WTC11 (cell line): Measurements from ENCODE around the gene MRPL51. TPM values are rescaled to one million over a fixed set of nuclear protein-coding genes. Genes with fewer than 3 reads are reported as not detected.
A peak's percentile ranks its signal among the peaks of the same experiment; 100 is the strongest.
"Not testable (repeated sequence)": the region's sequence is repeated elsewhere in the genome, so short reads cannot be mapped to it uniquely, and the experiment has no call there.

Experiments used
- ATAC-seq: fragments of 200-7000 bp; cut with Tn5 transposase; 2 replicates; pipeline ENCODE4 v1.10.0; 2021; ENCODE audit warnings: mild to moderate bottlenecking, moderate library complexity
- CTCF ChIA-PET: fragments of 300-600 bp; sonication (Branson Sonifier 250); formaldehyde crosslinking; loops from one replicate; lab custom pipeline; 2021; ENCODE audit warnings: antibody characterized with exemption; lab: Charles Lee
- POLR2A ChIA-PET: fragments of 350-600 bp; sonication (Branson Sonifier 250); formaldehyde crosslinking; loops from one replicate; lab custom pipeline; 2021; ENCODE audit warnings: antibody characterized with exemption; lab: Charles Lee
- DNase-seq: peaks from one replicate; pipeline ENCODE4 v3.0.0; 2021; ENCODE audit warnings: low spot score
- H3K27ac Mint-ChIP-seq: 2 replicates; pipeline ENCODE4 v1.8.0; 2021; ENCODE audit warnings: mixed read lengths
- H3K27me3 Mint-ChIP-seq: 2 replicates; pipeline ENCODE4 v1.8.0; 2021; ENCODE audit warnings: low read depth, mild to moderate bottlenecking, moderate library complexity, mixed read lengths
- H3K36me3 Mint-ChIP-seq: 2 replicates; pipeline ENCODE4 v1.8.0; 2021; ENCODE audit warnings: mixed read lengths
- H3K4me1 Mint-ChIP-seq: 2 replicates; pipeline ENCODE4 v1.8.0; 2022; ENCODE audit warnings: mixed read lengths
- H3K4me3 Mint-ChIP-seq: 2 replicates; pipeline ENCODE4 v1.8.0; 2021; ENCODE audit warnings: mild to moderate bottlenecking, moderate library complexity, mixed read lengths
- H3K9me3 Mint-ChIP-seq: 2 replicates; pipeline ENCODE4 v1.8.0; 2021; ENCODE audit warnings: mixed read lengths
- CBFB ChIP-seq: sonication (generic); formaldehyde crosslinking; IDR thresholded peaks from 2 replicates; pipeline ENCODE4 v1.8.1; 2022; ENCODE audit warnings: mild to moderate bottlenecking, low read depth, missing genetic modification reagents
- EMX1 ChIP-seq: fragments of 250-450 bp; sonication (Bioruptor Pico); IDR thresholded peaks from 2 replicates; pipeline ENCODE4 v1.8.0; 2021; ENCODE audit warnings: mild to moderate bottlenecking
- FOXP1 ChIP-seq: sonication (generic); formaldehyde crosslinking; IDR thresholded peaks from 2 replicates; pipeline ENCODE4 v1.8.0; 2022; ENCODE audit warnings: missing genetic modification reagents, mild to moderate bottlenecking, moderate library complexity, borderline replicate concordance
- GABPB1 ChIP-seq: sonication (generic); formaldehyde crosslinking; IDR thresholded peaks from 2 replicates; pipeline ENCODE4 v1.8.1; 2023; ENCODE audit warnings: mild to moderate bottlenecking, missing genetic modification reagents
- GTF2I ChIP-seq: fragments of 250-450 bp; sonication (Bioruptor Pico); conservative IDR thresholded peaks from 2 replicates; pipeline ENCODE4 v1.4.0; 2021; ENCODE audit warnings: mild to moderate bottlenecking
- KAT7 ChIP-seq: sonication (generic); formaldehyde crosslinking; IDR thresholded peaks from 2 replicates; pipeline ENCODE4 v1.8.1; 2023; ENCODE audit warnings: missing genetic modification reagents, mild to moderate bottlenecking, borderline replicate concordance
- NFATC4 ChIP-seq: fragments of 250-450 bp; sonication (Bioruptor Pico); IDR thresholded peaks from 2 replicates; pipeline ENCODE4 v1.9.0; 2021; ENCODE audit warnings: mild to moderate bottlenecking
- OVOL2 ChIP-seq: fragments of 250-450 bp; sonication (Bioruptor Pico); IDR thresholded peaks from 2 replicates; pipeline ENCODE4 v1.9.0; 2021; ENCODE audit warnings: mild to moderate bottlenecking, borderline replicate concordance
- SP1 ChIP-seq: sonication (generic); formaldehyde crosslinking; conservative IDR thresholded peaks from 2 replicates; pipeline ENCODE4 v1.8.1; 2022; ENCODE audit warnings: missing genetic modification reagents
- TP53 ChIP-seq: sonication (generic); formaldehyde crosslinking; IDR thresholded peaks from 2 replicates; pipeline ENCODE4 v1.8.1; 2023; ENCODE audit warnings: mild to moderate bottlenecking, missing genetic modification reagents
- ZNF121 ChIP-seq: sonication (generic); formaldehyde crosslinking; IDR thresholded peaks from 2 replicates; pipeline ENCODE4 v1.8.0; 2023; ENCODE audit warnings: missing genetic modification reagents
- ZNF138 ChIP-seq: sonication (generic); formaldehyde crosslinking; conservative IDR thresholded peaks from 2 replicates; pipeline ENCODE4 v1.8.1; 2022; ENCODE audit warnings: mild to moderate bottlenecking, moderate library complexity, missing genetic modification reagents
- ZNF263 ChIP-seq: sonication (generic); formaldehyde crosslinking; IDR thresholded peaks from 2 replicates; pipeline ENCODE4 v1.8.1; 2022; ENCODE audit warnings: low read depth, mild to moderate bottlenecking, moderate library complexity, missing genetic modification reagents
- ZNF416 ChIP-seq: fragments of 250-450 bp; sonication (Bioruptor Pico); IDR thresholded peaks from 2 replicates; pipeline ENCODE4 v1.9.0; 2021; ENCODE audit warnings: mild to moderate bottlenecking, inconsistent platforms
- total RNA-seq: library from RNA; stranded (reverse); gene quantifications from 3 replicates; pipeline ENCODE4 v1.2.3, GENCODE V29; 2021
- TF ChIP-seq, protein P1 (sequence below): sonication (generic); formaldehyde crosslinking; IDR thresholded peaks from 2 replicates; pipeline ENCODE4 v1.8.1; 2023; ENCODE audit warnings: mild to moderate bottlenecking, missing genetic modification reagents, moderate library complexity
- TF ChIP-seq, protein P2 (sequence below): sonication (generic); formaldehyde crosslinking; conservative IDR thresholded peaks from 2 replicates; pipeline ENCODE4 v1.8.1; 2022; ENCODE audit warnings: mild to moderate bottlenecking, missing genetic modification reagents
- TF ChIP-seq, protein P3 (sequence below): sonication (generic); formaldehyde crosslinking; IDR thresholded peaks from 2 replicates; pipeline ENCODE4 v1.8.0; 2023; ENCODE audit warnings: missing genetic modification reagents
- TF ChIP-seq, protein P4 (sequence below): sonication (generic); formaldehyde crosslinking; IDR thresholded peaks from 2 replicates; pipeline ENCODE4 v1.8.0; 2022; ENCODE audit warnings: mild to moderate bottlenecking, missing genetic modification reagents
- TF ChIP-seq, protein P5 (sequence below): sonication (generic); formaldehyde crosslinking; IDR thresholded peaks from 2 replicates; pipeline ENCODE4 v1.8.0; 2023; ENCODE audit warnings: mild to moderate bottlenecking, missing genetic modification reagents
- TF ChIP-seq, protein P6 (sequence below): sonication (generic); formaldehyde crosslinking; IDR thresholded peaks from 2 replicates; pipeline ENCODE4 v1.8.1; 2022; ENCODE audit warnings: low read depth, mild to moderate bottlenecking, moderate library complexity, missing genetic modification reagents, borderline replicate concordance

The MRPL51 gene
- total RNA-seq, 1 experiment from 2014 or later, result 290 TPM

DNA sequence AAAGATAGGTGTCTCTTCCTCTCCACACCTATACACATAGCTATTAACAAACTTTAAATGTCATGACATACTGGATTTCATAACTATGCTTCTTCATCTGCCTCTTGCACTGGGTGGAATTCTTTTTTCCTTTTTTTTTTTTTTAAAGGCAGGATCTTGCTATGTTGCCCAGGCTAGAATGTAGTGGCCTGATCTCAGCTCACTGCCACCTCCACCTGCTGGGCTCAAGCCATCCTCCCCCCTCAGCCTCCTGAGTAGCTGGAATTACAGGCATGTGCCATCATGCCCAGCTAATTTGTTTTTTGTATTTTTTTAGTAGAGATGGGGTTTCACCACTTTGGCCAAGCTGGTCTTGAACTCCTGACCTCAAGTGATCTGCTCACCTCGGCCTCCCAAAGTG lies 4.8 kb downstream of the MRPL51 start:
- DNase-seq, result no peak
- CTCF ChIA-PET, result interaction anchor here (0.6 to 1.2 kb wide), 2 partner anchors 23 to 265 kb away, joined by 3 to 4 read pairs; partner anchors contain the start of gene MLF2
- Mint-ChIP-seq H3K27me3 (no peaks in the 10 kb centered on the region; the same call in 1 of the 2 replicates), H3K36me3 (peaks cover 12% of the 10 kb centered on the region), H3K4me3 (no peak overlapping the region), H3K27ac (no peak overlapping the region), H3K4me1 (peaks cover 9% of the 10 kb centered on the region), H3K9me3 (no peaks in the 10 kb centered on the region)
- TF ChIP-seq OVOL2 (CRISPR knock-in tag), result no peak
- TF ChIP-seq ZNF121 (CRISPR knock-in tag), result peak; percentile 55; the same call in 1 of the 2 replicates
- no peak for ATAC-seq
- POLR2A ChIA-PET, result interaction anchor here (1.1 kb wide), 1 partner anchor 49 kb away, joined by 4 read pairs; no protein-coding TSS in a partner anchor

DNA sequence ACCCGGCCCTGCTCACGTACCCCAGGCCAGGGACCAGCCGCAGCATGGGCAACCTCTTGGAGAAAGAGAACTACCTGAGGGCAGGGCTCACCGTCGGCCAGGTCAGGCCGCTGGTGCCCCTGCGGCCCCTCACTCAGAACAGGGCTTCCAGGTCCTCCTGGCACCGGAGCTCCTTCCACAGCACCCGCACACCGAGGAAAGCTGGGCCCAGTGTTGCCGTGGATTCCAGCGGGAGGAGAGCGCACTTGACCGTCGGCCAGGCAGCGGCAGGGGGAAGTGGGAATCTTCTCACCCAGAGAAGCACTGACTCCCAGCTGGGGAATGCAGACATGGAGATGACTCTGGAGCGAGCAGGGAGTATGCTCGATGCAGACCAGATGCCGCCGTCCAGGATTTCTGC lies 14.6 kb downstream of the MRPL51 start:
- H3K9me3 Mint-ChIP-seq, result peaks cover 14% of the 10 kb centered on the region
- peaks cover 6% of the 10 kb centered on the region for H3K36me3 Mint-ChIP-seq
- ATAC-seq (no peak), DNase-seq (no peak)
- TF ChIP-seq ZNF416 (no peak), ZNF138 (CRISPR knock-in tag) (no peak), KAT7 (CRISPR knock-in tag) (no peak), SP1 (CRISPR knock-in tag) (no peak)
- TF ChIP-seq, protein P1, sequence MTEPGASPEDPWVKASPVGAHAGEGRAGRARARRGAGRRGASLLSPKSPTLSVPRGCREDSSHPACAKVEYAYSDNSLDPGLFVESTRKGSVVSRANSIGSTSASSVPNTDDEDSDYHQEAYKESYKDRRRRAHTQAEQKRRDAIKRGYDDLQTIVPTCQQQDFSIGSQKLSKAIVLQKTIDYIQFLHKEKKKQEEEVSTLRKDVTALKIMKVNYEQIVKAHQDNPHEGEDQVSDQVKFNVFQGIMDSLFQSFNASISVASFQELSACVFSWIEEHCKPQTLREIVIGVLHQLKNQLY (CRISPR knock-in tag), result no peak
- H3K27ac Mint-ChIP-seq, result no peak overlapping the region
- ChIA-PET POLR2A (no interaction called here), CTCF (no interaction called here)
- H3K27me3 Mint-ChIP-seq, result peaks cover 15% of the 10 kb centered on the region
- no peak overlapping the region for H3K4me3 Mint-ChIP-seq
- H3K4me1 Mint-ChIP-seq, result no peaks in the 10 kb centered on the region

DNA sequence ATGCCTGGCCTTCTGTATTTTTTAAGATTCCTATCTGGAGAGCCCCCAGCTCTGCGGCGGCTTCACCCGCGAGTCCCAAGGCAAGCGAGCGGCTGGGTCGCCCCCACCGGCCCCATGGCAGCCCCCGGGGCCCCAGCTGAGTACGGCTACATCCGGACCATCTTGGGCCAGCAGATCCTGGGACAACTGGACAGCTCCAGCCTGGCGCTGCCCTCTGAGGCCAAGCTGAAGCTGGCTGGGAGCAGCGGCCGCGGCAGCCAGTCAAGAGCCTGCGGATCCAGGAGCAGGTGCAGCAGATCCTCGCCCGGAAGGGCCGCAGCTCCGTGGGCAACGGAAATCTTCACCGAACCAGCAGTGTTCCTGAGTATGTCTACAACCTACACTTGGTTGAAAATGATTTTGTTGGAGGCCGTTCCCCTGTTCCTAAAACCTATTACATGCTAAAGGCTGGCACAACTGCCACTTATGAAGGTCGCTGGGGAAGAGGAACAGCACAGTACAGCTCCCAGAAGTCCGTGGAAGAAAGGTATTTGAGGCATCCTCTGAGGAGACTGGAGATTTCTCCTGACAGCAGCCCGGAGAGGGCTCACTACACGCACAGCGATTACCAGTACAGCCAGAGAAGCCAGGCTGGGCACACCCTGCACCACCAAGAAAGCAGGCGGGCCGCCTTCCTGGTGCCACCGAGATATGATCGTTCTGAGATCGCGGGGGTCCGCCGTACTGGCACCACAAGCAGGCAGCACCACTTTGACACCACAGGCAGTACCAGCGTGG lies 15.3 kb downstream of the MRPL51 start:
- H3K4me1 Mint-ChIP-seq, DNase-seq, POLR2A ChIA-PET, H3K36me3 Mint-ChIP-seq, H3K27ac Mint-ChIP-seq, ATAC-seq, H3K4me3 Mint-ChIP-seq: not testable (repeated sequence)
- CTCF ChIA-PET, result interaction anchor here (0.7 kb wide), 1 partner anchor 415 kb away, joined by 3 read pairs; no protein-coding TSS in a partner anchor
- peaks cover 15% of the 10 kb centered on the region for H3K27me3 Mint-ChIP-seq
- peaks cover 14% of the 10 kb centered on the region for H3K9me3 Mint-ChIP-seq

DNA sequence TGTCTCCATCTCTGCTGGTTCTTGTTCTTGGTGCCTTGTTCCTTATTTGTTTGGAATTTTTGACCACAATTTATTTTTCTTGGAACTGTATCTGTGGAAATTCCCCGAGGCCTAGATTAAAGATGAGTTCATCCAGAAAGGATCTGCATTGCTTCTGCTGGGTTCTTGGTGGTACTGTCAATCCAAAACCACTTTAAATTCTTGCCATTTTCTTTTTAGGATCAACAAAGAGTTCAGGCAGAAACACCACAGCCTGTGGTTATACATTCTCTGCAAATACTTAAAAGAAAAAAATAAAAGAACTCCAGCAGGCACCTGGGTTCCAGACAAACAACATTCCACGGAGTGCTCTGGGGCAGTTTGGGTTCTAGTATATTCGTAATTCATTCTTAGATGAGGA lies 16.6 kb downstream of the MRPL51 start:
- no peak overlapping the region for H3K27ac Mint-ChIP-seq
- ChIA-PET CTCF (no interaction called here), POLR2A (no interaction called here)
- H3K9me3 Mint-ChIP-seq, result peaks cover 14% of the 10 kb centered on the region
- peaks cover 6% of the 10 kb centered on the region for H3K36me3 Mint-ChIP-seq
- DNase-seq (no peak), ATAC-seq (no peak)
- H3K27me3 Mint-ChIP-seq, result peaks cover 23% of the 10 kb centered on the region
- 0 out of 2 replicates have a peak, but pooled peaks cover 6% of the 10 kb centered on the region for H3K4me1 Mint-ChIP-seq
- no peak overlapping the region for H3K4me3 Mint-ChIP-seq
- TF ChIP-seq, protein P2, sequence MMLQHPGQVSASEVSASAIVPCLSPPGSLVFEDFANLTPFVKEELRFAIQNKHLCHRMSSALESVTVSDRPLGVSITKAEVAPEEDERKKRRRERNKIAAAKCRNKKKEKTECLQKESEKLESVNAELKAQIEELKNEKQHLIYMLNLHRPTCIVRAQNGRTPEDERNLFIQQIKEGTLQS, result no peak
- TF ChIP-seq, protein P3, sequence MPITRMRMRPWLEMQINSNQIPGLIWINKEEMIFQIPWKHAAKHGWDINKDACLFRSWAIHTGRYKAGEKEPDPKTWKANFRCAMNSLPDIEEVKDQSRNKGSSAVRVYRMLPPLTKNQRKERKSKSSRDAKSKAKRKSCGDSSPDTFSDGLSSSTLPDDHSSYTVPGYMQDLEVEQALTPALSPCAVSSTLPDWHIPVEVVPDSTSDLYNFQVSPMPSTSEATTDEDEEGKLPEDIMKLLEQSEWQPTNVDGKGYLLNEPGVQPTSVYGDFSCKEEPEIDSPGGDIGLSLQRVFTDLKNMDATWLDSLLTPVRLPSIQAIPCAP, result no peak
- TF ChIP-seq, protein P4, sequence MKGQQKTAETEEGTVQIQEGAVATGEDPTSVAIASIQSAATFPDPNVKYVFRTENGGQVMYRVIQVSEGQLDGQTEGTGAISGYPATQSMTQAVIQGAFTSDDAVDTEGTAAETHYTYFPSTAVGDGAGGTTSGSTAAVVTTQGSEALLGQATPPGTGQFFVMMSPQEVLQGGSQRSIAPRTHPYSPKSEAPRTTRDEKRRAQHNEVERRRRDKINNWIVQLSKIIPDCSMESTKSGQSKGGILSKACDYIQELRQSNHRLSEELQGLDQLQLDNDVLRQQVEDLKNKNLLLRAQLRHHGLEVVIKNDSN, result no peak
- TF ChIP-seq NFATC4 (CRISPR knock-in tag), result no peak
- TF ChIP-seq ZNF263 (CRISPR knock-in tag), result no peak
- TF ChIP-seq TP53 (CRISPR knock-in tag), result no peak
- no peak for TF ChIP-seq EMX1 (CRISPR knock-in tag)
- TF ChIP-seq FOXP1 (CRISPR knock-in tag), result no peak
- TF ChIP-seq, protein P5, sequence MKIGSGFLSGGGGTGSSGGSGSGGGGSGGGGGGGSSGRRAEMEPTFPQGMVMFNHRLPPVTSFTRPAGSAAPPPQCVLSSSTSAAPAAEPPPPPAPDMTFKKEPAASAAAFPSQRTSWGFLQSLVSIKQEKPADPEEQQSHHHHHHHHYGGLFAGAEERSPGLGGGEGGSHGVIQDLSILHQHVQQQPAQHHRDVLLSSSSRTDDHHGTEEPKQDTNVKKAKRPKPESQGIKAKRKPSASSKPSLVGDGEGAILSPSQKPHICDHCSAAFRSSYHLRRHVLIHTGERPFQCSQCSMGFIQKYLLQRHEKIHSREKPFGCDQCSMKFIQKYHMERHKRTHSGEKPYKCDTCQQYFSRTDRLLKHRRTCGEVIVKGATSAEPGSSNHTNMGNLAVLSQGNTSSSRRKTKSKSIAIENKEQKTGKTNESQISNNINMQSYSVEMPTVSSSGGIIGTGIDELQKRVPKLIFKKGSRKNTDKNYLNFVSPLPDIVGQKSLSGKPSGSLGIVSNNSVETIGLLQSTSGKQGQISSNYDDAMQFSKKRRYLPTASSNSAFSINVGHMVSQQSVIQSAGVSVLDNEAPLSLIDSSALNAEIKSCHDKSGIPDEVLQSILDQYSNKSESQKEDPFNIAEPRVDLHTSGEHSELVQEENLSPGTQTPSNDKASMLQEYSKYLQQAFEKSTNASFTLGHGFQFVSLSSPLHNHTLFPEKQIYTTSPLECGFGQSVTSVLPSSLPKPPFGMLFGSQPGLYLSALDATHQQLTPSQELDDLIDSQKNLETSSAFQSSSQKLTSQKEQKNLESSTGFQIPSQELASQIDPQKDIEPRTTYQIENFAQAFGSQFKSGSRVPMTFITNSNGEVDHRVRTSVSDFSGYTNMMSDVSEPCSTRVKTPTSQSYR, result no peak
- no peak for TF ChIP-seq GABPB1 (CRISPR knock-in tag)
- TF ChIP-seq, protein P6, sequence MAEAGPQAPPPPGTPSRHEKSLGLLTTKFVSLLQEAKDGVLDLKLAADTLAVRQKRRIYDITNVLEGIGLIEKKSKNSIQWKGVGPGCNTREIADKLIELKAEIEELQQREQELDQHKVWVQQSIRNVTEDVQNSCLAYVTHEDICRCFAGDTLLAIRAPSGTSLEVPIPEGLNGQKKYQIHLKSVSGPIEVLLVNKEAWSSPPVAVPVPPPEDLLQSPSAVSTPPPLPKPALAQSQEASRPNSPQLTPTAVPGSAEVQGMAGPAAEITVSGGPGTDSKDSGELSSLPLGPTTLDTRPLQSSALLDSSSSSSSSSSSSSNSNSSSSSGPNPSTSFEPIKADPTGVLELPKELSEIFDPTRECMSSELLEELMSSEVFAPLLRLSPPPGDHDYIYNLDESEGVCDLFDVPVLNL, result no peak
- no peak for TF ChIP-seq GTF2I (CRISPR knock-in tag)
- TF ChIP-seq CBFB (CRISPR knock-in tag), result no peak
